ENCODE measurements around the gene DOC2B.

- TF ChIP-seq CTCF (IDR thresholded peaks at IDR 0.05) (no peak), POLR2A (IDR thresholded peaks at IDR 0.05) (no peak)
These were observed 21.1 kb downstream of the DOC2B start for GRCh38 chr17:160336-160735.
